ENCODE data around the gene CBL. TPM values are rescaled to one million over a fixed set of nuclear protein-coding genes. Genes with fewer than 3 reads are reported as not detected.

The CBL gene
- total RNA-seq, 1 donor from 2014 or later: 22.5 TPM

GRCh38 chr11:119307974-119308373 lies 101.8 kb downstream of the CBL start:
- no peaks in the 10 kb centered on the region for H3K27me3 ChIP-seq (ENCODE audit: control insufficient read depth, insufficient read depth, low read length)
- no peak for TF ChIP-seq CTCF (IDR thresholded peaks at IDR 0.05; ENCODE audit: insufficient read depth, low read length, poor library complexity, severe bottlenecking)
- H3K36me3 ChIP-seq (ENCODE audit: control insufficient read depth, insufficient read depth, low read length): peaks cover 5% of the 10 kb centered on the region
- DNase-seq (ENCODE audit: low read depth): no peak
- no peak overlapping the region for H3K4me3 ChIP-seq (ENCODE audit: low read depth, low read length)

GRCh38 chr11:119309411-119309810 lies 103.3 kb downstream of the CBL start:
- no peak for TF ChIP-seq CTCF (IDR thresholded peaks at IDR 0.05; ENCODE audit: insufficient read depth, low read length, poor library complexity, severe bottlenecking)
- Histone ChIP-seq H3K36me3 (ENCODE audit: control insufficient read depth, insufficient read depth, low read length) (peaks cover 4% of the 10 kb centered on the region), H3K4me3 (ENCODE audit: low read depth, low read length) (no peak overlapping the region), H3K27me3 (ENCODE audit: control insufficient read depth, insufficient read depth, low read length) (no peaks in the 10 kb centered on the region)
- no peak for DNase-seq (ENCODE audit: low read depth)

- Histone ChIP-seq H3K27me3 (ENCODE audit: control insufficient read depth, insufficient read depth, low read length) (no peaks in the 10 kb centered on the region), H3K4me3 (ENCODE audit: low read depth, low read length) (no peak overlapping the region), H3K36me3 (ENCODE audit: control insufficient read depth, insufficient read depth, low read length) (peaks cover 4% of the 10 kb centered on the region)
- no peak for DNase-seq (ENCODE audit: low read depth)
- no peak for TF ChIP-seq CTCF (IDR thresholded peaks at IDR 0.05; ENCODE audit: insufficient read depth, low read length, poor library complexity, severe bottlenecking)
These were observed 104.0 kb downstream of the CBL start for GRCh38 chr11:119309953-119310681.

- DNase-seq (ENCODE audit: low read depth): no peak
- no peaks in the 10 kb centered on the region for H3K27me3 ChIP-seq (ENCODE audit: control insufficient read depth, insufficient read depth, low read length)
These were observed 104.5 kb downstream of the CBL start for GRCh38 chr11:119310682-119311052.

GRCh38 chr11:119314726-119315125 lies 108.6 kb downstream of the CBL start:
- Histone ChIP-seq H3K27me3 (ENCODE audit: control insufficient read depth, insufficient read depth, low read length) (no peaks in the 10 kb centered on the region), H3K4me3 (ENCODE audit: low read depth, low read length) (peak overlapping the region; percentile 75), H3K36me3 (ENCODE audit: control insufficient read depth, insufficient read depth, low read length) (peaks cover 2% of the 10 kb centered on the region)
- no peak for DNase-seq (ENCODE audit: low read depth)
- TF ChIP-seq CTCF (IDR thresholded peaks at IDR 0.05; ENCODE audit: insufficient read depth, low read length, poor library complexity, severe bottlenecking): no peak

More at GRCh38 chr11:119310682-119311052, 104.5 kb downstream of the CBL start:
- no peak for TF ChIP-seq CTCF (IDR thresholded peaks at IDR 0.05; ENCODE audit: insufficient read depth, low read length, poor library complexity, severe bottlenecking)
- Histone ChIP-seq H3K36me3 (ENCODE audit: control insufficient read depth, insufficient read depth, low read length) (peaks cover 4% of the 10 kb centered on the region), H3K4me3 (ENCODE audit: low read depth, low read length) (no peak overlapping the region)
